GM21723 (cell line): Measurements from ENCODE around the gene PLPP7.

Experiments used
- ATAC-seq: cut with Tn5 transposase; IDR thresholded peaks from one replicate; pipeline ENCODE4 v1.9.1; 2021; ENCODE audit warnings: mild to moderate bottlenecking, moderate library complexity; ENCODE audit not compliant: unreplicated experiment

Gene PLPP7

GRCh38 chr9:131280660-131281059 lies 8.9 kb upstream of the PLPP7 start:
- no peak for ATAC-seq

GRCh38 chr9:131281119-131281965 lies 8.2 kb upstream of the PLPP7 start:
- ATAC-seq, result no peak

DNA sequence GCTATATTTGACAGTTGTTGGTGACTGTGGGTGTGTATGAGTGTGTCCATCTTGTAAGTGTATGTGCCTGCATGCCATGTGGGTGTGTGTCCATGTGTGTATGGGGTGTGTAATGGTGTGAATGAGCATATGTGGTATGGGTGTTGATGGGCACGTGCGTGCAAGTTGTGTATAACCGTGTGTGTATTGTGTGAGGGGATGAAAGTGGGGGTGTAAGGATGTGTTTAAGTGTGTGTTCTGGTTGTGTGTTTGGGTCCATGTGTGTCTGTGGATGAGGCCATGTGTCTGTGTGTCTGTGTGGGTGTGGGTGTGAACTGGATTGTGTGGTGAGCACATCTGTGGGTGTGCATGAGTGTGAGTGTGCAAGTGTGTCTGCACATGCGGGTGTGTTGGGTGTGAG lies 7.3 kb upstream of the PLPP7 start:
- ATAC-seq, result no peak

- no peak for ATAC-seq
Observed at GRCh38 chr9:131282688-131283422, 6.7 kb upstream of the PLPP7 start.

DNA sequence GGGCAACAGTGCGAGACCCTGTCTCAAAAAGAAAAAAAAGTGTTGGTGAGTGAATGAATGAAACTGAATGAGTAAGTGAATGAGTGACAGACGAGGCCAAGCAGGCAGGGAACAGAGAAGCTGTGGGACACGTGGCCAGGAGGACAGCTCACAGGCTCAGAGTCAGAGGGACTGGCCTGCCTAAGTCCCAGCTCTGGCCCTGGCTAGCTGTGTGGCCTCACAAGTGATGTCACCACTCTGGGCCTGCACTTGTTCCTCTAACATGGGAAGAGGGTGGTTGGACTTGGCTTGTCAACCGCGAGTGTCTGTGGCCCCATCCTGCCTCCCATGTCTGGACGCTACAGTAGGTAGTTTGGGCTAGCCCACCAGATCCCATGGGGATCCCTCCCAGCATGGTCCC lies 4.7 kb upstream of the PLPP7 start:
- no peak for ATAC-seq

DNA sequence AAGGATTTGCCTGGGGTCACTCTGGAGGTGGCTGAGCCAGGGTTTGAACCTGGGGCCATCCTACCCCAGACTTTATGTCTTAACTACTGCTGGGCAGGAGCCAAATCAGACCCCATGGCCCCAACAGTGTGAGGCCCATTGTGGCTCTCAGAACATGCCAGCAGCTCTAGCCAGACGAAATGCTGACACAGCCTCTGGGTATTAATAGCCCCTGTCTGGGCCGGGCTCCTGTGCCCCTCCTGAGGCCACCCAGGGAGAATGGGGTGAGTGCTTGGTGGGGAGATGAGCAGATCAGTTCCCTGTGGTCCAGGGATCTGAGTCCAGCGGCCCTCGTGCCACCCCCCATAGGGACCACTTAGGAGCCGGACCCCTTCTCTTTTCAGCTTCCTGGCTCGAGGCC lies 2.2 kb upstream of the PLPP7 start:
- ATAC-seq, result no peak

GRCh38 chr9:131288217-131288616 lies 1.3 kb upstream of the PLPP7 start:
- no peak for ATAC-seq

GRCh38 chr9:131290036-131290766 lies 678 bp downstream of the PLPP7 start:
- no peak for ATAC-seq

DNA sequence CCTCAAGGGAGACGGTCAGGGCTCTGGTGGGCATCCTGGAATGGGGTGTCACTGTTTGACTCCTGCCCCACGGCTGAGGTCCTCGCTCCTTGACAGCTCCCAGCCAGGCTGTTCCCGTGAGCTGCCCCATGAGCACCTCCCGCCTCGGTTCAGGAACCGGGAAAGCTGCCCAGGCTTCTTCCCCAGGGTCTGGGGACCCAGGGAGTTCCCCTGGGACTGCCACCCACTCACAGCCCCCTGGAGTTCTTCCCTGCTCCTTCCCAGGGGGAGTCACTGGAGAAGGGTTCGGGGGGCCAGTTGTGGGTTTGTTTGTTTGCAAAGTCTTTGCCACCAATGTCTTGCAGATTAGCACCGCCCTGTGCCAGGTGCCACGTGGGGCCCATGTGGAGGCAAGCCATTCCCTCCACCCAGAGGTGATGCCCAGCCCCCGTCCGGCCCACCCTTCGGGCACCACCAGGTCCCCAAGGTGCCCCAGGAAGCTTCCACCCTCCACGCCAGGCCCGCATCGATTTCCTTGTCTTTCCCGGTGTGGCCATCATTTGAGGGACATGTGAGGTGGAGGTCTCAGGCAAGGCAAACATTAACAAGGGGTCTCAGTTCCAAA lies 1.3 kb downstream of the PLPP7 start:
- no peak for ATAC-seq

DNA sequence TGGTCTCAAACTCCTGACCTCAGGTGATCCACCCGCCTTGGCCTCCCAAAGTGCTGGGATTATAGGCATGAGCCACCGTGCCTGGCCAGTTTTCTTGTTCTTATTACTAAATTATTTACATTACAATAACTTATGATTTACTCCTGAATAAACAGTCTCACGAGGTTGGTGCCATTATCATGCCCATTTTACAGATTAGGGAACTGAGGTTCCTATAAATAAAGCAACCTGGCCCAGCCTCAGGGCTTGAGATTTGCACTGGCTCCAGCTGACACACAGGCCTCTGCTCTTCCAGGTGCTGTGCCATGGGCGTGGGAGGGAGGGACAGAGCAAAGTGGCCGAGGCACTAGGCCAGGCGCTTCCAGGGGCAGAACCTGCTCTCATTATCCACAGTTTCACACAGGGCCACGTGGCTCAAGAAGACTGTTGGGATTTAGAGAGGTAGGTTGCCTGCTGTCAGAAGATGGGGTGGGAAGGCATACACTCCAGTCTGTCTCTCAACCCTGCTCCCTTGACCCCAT lies 2.3 kb downstream of the PLPP7 start:
- ATAC-seq, result no peak

GRCh38 chr9:131292937-131293336 lies 3.4 kb downstream of the PLPP7 start:
- ATAC-seq, result no peak

GRCh38 chr9:131296460-131296859 lies 6.9 kb downstream of the PLPP7 start:
- ATAC-seq, result no peak

DNA sequence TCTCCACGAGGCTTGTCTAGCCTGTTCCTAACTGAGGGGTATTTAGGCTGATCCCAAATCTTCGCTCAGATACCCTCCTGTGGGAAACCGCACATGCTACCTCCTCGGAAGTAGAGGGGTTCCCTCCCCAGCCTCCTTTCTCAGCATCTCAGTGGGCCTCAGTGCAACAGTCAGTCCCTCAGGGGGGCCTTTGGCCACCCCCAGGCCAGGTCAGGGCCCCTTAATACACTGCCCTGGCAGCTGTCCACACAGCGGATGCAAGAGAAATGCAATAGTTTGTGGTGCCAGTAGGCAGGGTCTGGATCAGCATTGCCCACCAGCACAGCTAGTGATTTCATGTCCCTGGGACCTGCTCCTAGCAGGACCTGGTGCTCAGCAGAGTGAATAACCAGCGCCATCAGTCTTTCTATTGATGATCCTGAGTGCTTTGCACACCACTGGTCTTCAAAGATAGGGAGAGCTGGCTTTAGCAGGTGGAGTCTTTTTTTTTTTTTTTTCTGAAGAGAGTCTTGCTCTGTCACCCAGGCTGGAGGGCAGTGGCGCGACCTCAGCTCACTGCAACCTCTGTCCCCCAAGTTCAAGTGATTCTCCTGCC lies 7.5 kb downstream of the PLPP7 start:
- no peak for ATAC-seq

GRCh38 chr9:131297903-131298302 lies 8.4 kb downstream of the PLPP7 start:
- ATAC-seq, result no peak

DNA sequence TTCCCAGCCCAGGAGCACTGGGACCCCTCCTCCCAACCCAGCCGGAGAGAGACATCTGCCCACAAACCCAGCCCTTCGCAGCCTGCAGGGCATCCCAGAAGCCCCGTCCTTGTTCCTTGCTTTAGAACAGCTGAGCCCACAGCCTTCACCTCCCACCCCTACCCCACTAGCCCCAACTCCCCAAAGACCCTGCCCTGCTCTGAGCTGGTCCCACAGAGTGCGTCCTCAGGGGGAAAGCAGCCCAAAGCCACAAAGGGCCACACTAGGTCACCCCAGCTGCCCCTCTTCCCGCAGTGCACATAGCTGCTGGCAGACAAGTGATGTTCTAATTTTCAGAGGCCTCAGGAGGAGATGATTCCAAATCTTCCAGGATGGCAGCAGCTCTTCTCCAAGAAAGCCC lies 8.8 kb downstream of the PLPP7 start:
- ATAC-seq, result no peak

DNA sequence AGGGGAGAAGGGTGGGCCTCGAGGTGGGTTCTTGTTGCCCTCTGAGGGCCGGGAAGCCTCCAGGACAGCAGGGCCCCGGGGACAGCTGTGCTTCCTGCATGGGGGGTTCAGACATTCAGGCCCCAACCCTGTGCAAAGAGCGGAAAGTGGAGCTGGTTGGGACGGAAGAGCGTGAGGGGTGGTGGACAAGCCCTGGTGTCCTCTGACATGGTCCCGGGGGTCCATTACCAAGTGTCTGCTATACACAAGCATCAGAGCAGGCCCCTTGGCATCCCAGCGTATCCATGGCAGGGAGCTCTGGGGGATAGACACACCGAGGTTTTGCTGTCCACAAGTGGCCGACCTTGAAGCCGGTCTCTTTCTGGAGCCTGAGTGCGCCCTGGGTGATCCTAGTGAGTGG lies 9.3 kb downstream of the PLPP7 start:
- ATAC-seq, result no peak

- ATAC-seq, result no peak
Observed at GRCh38 chr9:131299346-131299960, 9.9 kb downstream of the PLPP7 start.

DNA sequence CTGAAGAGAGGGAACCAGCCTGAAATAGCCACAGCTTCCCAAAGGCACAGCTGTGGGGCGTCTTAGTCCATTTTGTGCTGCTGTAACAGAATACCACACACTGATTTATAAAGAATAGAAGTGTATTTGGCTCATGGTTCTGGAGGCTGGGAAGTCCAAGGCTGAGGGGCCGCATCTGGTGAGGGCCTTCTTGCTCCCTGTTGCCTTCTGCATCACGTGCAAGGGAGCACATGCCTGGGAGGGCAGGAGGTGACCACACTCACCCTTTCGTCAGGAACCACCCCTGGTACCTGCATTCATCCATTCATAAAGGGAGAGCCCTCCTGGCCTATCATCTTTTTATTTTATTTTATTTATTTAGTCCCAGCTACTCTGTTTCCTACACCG lies 10.4 kb downstream of the PLPP7 start:
- ATAC-seq, result no peak

DNA sequence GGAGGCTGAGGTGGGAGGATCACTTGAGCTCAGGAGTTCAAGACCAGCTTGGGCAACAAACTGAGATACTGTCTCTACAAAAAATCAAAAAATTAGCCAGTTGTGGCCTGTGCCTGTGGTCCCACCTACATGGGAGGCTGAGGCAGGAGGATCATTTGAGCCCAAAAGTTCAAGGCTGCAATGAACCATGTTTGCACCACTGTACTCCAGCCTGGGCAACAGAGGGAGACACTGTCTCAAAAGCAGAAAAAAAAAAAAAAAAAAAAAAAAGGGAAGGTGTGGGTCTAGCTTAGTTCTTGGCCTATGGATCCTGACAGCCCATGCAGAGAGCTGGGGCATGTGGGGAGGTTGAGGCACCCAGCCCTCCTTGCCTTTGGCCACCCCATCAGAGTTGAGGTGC lies 10.9 kb downstream of the PLPP7 start:
- ATAC-seq, result no peak
